HCT116 (cell line): ENCODE data around the gene PI4K2A. TPM values are rescaled to one million over a fixed set of nuclear protein-coding genes. Genes with fewer than 3 reads are reported as not detected.

ENCODE experiments used
- ATAC-seq: fragments of 200-7000 bp; cut with Tn5 transposase; 2 replicates; pipeline ENCODE4 v1.9.1; 2020; ENCODE audit warnings: mild to moderate bottlenecking, moderate library complexity
- BruUV-seq: library from RNA; stranded (reverse); fragments of 400-500 nt; replicated peaks from 2 replicates; lab custom pipeline; 2021; lab: Mats Ljungman, UMichigan
- CTCF ChIA-PET: fragments of 300-600 bp; sonication (Branson Sonifier 250); formaldehyde crosslinking; loops from one replicate; lab custom pipeline; 2021; ENCODE audit warnings: antibody characterized with exemption; lab: Charles Lee
- POLR2A ChIA-PET: fragments of 300-600, 350-600 bp; sonication (Branson Sonifier 250); formaldehyde crosslinking; loops from one replicate; lab custom pipeline; 2021; ENCODE audit warnings: antibody characterized with exemption; lab: Charles Lee
- RAD21 ChIA-PET, 2 experiments: fragments of 300-600 bp; sonication (Branson Sonifier 250); formaldehyde crosslinking; loops; one replicate each; lab custom pipeline; 2023; ENCODE audit warnings: low total read pairs in 2 of 2; ENCODE audit not compliant: uncharacterized antibody in 2 of 2, unreplicated experiment in 2 of 2, low non-redundant PET in 1 of 2; lab: Charles Lee
- DNase-seq: peaks from one replicate; pipeline ENCODE4 v3.0.0-alpha.2; 2010; ENCODE audit warnings: low read depth, low spot score
- H2AFZ ChIP-seq: fragments of 200-600 bp; shearing (Covaris generic), sonication (generic); 2 replicates; pipeline ENCODE4 v1.6.1; 2017; ENCODE audit warnings: low read depth, mixed run types, mixed read lengths, antibody characterized with exemption, low read length; ENCODE audit not compliant: poor library complexity, severe bottlenecking
- H3K27ac ChIP-seq: 2 replicates; pipeline ENCODE4 v1.5.1; 2012; ENCODE audit warnings: low read depth, low read length
- H3K27me3 ChIP-seq: fragments of 200-600 bp; sonication (generic); 2 replicates; pipeline ENCODE4 v1.6.1; 2016; ENCODE audit warnings: mixed run types, low read length, mixed read lengths; ENCODE audit not compliant: insufficient read depth
- H3K36me3 ChIP-seq, 2 experiments: fragments of 200-500 bp in 1 of 2; fragments of 200-600 bp in 1 of 2; sonication (Bioruptor generic) in 1 of 2; sonication (generic) in 1 of 2; 2 replicates each; pipeline versions ENCODE4 v1.5.1 to v1.6.1; 2014 to 2016; ENCODE audit warnings: low read length in 2 of 2, inconsistent platforms in 1 of 2, mixed read lengths in 1 of 2, mixed run types in 1 of 2; ENCODE audit not compliant: insufficient read depth in 2 of 2, control insufficient read depth in 1 of 2
- H3K4me1 ChIP-seq, 2 experiments: fragments of 200-600 bp in 1 of 2; sonication (generic) in 1 of 2; 2 replicates each; pipeline versions ENCODE4 v1.5.1 to v1.6.1; 2012 to 2017; ENCODE audit warnings: low read length in 2 of 2, inconsistent platforms in 1 of 2, mild to moderate bottlenecking in 1 of 2, mixed read lengths in 1 of 2, mixed run types in 1 of 2, moderate library complexity in 1 of 2; ENCODE audit not compliant: insufficient read depth in 2 of 2, control insufficient read depth in 1 of 2
- H3K4me2 ChIP-seq: fragments of 200-600 bp; sonication (generic); 2 replicates; pipeline ENCODE4 v1.6.1; 2017; ENCODE audit warnings: mixed run types, low read length, mixed read lengths
- H3K4me3 ChIP-seq, 2 experiments: fragments of 200-600 bp in 1 of 2; sonication (generic) in 1 of 2; replicated peaks in 1 of 2; 2 replicates each; pipeline ENCODE4 v1.5.1; 2011 to 2016; ENCODE audit warnings: low read length in 2 of 2, control low read depth in 1 of 2, low read depth in 1 of 2, mild to moderate bottlenecking in 1 of 2, mixed read lengths in 1 of 2, mixed run types in 1 of 2
- H3K79me2 ChIP-seq: fragments of 200-600 bp; sonication (generic); 2 replicates; pipeline ENCODE4 v1.6.1; 2017; ENCODE audit warnings: mild to moderate bottlenecking, mixed run types, low read length, moderate library complexity, mixed read lengths; ENCODE audit not compliant: insufficient read depth
- H3K9ac ChIP-seq: fragments of 200-600 bp; sonication (generic); 2 replicates; pipeline ENCODE4 v1.6.1; 2016; ENCODE audit warnings: low read length, mixed read lengths
- H3K9me2 ChIP-seq: fragments of 200-600 bp; sonication (generic), shearing (Covaris generic); 2 replicates; pipeline ENCODE4 v1.6.1; 2017; ENCODE audit warnings: mixed run types, mild to moderate bottlenecking, moderate library complexity; ENCODE audit not compliant: insufficient read depth
- H3K9me3 ChIP-seq, 2 experiments: fragments of 200-500 bp in 1 of 2; fragments of 200-600 bp in 1 of 2; sonication (Bioruptor generic) in 1 of 2; sonication (generic) in 1 of 2; 2 replicates each; pipeline ENCODE4 v1.6.1; 2014 to 2017; ENCODE audit warnings: low read length in 2 of 2, mixed read lengths in 2 of 2, inconsistent platforms in 1 of 2, low read depth in 1 of 2, mild to moderate bottlenecking in 1 of 2, mixed run types in 1 of 2, moderate library complexity in 1 of 2; ENCODE audit not compliant: control insufficient read depth in 1 of 2, insufficient read depth in 1 of 2
- H4K20me1 ChIP-seq: fragments of 200-600 bp; sonication (generic), shearing (Covaris generic); 2 replicates; pipeline ENCODE4 v1.6.1; 2017; ENCODE audit warnings: mixed run types, mild to moderate bottlenecking, moderate library complexity; ENCODE audit not compliant: insufficient read depth
- EZH2phosphoT487 ChIP-seq: fragments of 200-600 bp; IDR thresholded peaks from 2 replicates; pipeline ENCODE4 v1.6.1; 2018; ENCODE audit warnings: antibody characterized with exemption, borderline replicate concordance
- RAD21 ChIP-seq: IDR thresholded peaks from 2 replicates; pipeline ENCODE4 v1.6.1; 2012; ENCODE audit warnings: low read depth, mild to moderate bottlenecking
- SP1 ChIP-seq: IDR thresholded peaks from 2 replicates; pipeline ENCODE4 v1.6.1; 2012; ENCODE audit warnings: low read depth
- SRF ChIP-seq: IDR thresholded peaks from 2 replicates; pipeline ENCODE4 v1.6.1; 2012; ENCODE audit warnings: low read depth
- ZNF274 ChIP-seq: fragments of 200-500 bp; sonication (Bioruptor generic); IDR thresholded peaks from 2 replicates; pipeline ENCODE4 v1.6.1; 2014; ENCODE audit warnings: mild to moderate bottlenecking, low read depth, low read length, inconsistent platforms
- intact Hi-C: fragments of 100-400 bp; cut with micrococcal nuclease; formaldehyde crosslinking; loops from 2 replicates; pipeline ENCODE4 v1.10.0; 2022
- total RNA-seq: library from RNA; stranded (reverse); gene quantifications from one replicate; pipeline ENCODE4 v1.2.1, GENCODE V29; 2021; ENCODE audit not compliant: unreplicated experiment
- TF ChIP-seq, protein P1 (sequence below): IDR thresholded peaks from 2 replicates; pipeline ENCODE4 v1.6.1; 2012; ENCODE audit warnings: low read depth

PI4K2A gene
- total RNA-seq, 1 experiment from 2014 or later, result 20.0 TPM

DNA sequence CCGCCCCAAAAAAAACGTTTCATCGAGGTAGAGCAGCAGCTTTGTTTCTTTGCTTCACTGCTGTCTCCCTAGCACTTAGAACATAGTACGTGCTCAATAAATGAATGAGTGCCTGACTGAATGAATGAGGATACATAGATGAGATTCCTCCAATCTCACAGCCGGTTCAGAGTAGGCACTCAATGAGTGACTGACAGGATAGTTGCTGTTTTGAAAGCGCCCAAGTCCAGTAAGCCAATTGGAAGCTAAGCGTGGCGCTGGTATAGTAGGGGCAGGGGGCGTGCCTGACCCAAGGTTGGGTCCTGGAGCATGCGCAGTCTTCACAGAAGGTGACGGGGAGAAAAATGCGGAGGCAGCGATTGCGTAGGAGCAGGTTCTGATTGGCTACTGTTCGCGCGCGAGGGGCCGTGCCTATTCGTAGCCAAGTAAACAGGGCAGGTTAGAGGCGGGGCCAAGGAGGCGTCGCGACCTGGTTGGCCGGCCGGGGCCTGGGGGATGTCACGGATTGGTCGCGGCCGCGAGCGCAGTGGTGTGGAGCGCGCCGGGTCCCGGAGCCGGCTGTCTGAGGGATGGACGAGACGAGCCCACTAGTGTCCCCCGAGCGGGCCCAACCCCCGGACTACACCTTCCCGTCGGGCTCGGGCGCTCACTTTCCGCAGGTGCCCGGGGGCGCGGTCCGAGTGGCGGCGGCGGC lies at the start of gene PI4K2A (continued):
- TF ChIP-seq, protein P1, sequence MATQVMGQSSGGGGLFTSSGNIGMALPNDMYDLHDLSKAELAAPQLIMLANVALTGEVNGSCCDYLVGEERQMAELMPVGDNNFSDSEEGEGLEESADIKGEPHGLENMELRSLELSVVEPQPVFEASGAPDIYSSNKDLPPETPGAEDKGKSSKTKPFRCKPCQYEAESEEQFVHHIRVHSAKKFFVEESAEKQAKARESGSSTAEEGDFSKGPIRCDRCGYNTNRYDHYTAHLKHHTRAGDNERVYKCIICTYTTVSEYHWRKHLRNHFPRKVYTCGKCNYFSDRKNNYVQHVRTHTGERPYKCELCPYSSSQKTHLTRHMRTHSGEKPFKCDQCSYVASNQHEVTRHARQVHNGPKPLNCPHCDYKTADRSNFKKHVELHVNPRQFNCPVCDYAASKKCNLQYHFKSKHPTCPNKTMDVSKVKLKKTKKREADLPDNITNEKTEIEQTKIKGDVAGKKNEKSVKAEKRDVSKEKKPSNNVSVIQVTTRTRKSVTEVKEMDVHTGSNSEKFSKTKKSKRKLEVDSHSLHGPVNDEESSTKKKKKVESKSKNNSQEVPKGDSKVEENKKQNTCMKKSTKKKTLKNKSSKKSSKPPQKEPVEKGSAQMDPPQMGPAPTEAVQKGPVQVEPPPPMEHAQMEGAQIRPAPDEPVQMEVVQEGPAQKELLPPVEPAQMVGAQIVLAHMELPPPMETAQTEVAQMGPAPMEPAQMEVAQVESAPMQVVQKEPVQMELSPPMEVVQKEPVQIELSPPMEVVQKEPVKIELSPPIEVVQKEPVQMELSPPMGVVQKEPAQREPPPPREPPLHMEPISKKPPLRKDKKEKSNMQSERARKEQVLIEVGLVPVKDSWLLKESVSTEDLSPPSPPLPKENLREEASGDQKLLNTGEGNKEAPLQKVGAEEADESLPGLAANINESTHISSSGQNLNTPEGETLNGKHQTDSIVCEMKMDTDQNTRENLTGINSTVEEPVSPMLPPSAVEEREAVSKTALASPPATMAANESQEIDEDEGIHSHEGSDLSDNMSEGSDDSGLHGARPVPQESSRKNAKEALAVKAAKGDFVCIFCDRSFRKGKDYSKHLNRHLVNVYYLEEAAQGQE, result no peak
- TF ChIP-seq ZNF274 (no peak), SRF (no peak)

DNA sequence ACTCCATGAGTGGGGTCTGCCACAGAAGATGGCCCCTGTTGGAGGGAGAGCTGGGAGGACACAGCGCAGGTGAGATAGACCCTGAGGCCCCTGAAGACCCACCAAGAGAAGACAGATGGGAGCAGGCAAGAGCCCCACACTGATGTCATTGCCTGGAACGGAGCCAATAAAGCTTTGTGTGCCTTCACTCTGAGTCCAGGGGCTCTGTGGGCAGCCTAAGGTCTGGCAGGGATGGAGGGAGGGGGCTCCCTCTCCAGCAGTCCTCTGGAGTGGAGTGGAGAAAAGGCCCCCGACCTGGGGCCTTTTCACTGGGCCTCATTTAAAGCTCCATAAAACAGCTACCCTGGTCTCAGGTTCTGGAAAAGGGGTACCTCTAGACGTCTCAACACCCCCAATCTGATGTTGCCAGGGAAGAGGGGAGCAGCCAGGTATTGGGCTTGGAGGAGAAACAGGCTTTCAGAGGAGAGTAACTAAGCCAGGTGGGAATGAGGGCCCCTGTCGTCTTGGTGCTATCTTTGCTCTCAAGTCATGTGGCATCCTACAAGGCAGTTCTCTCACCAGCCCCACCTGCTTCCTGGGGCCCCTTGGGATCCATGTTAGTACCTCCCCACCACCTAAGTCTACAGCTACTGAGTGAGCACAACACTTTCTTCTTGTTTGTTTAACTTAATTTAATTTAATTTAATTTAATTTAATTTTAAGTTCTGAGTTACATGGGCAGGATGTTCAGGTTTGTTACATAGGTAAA lies 49.5 kb upstream of the PI4K2A start:
- no peak for DNase-seq
- Histone ChIP-seq H3K4me3 (no peak overlapping the region), H3K36me3 (no peaks in the 10 kb centered on the region), H3K79me2 (no peaks in the 10 kb centered on the region), H3K9me2 (no peaks in the 10 kb centered on the region), H3K27me3 (no peaks in the 10 kb centered on the region), H3K9ac (no peak overlapping the region), H3K9me3 (no peaks in the 10 kb centered on the region), H2AFZ (no peak overlapping the region), H4K20me1 (no peaks in the 10 kb centered on the region), H3K4me1 (peaks cover 4 to 11% of the 10 kb centered on the region in 2 experiments), H3K4me2 (no peak overlapping the region), H3K27ac (no peak overlapping the region)
- no peak for TF ChIP-seq EZH2phosphoT487
- TF ChIP-seq SP1, result no peak
- no peak for TF ChIP-seq RAD21
- RAD21 ChIA-PET, result no interaction called here
- no TSS peak for BruUV-seq
- CTCF ChIA-PET, result interaction anchor here (1.7 kb wide), 1 partner anchor 19 kb away, joined by 5 read pairs; the partner anchor contains the start of gene ANKRD2
- ATAC-seq, result no peak
- POLR2A ChIA-PET, result no interaction called here
- intact Hi-C loops, result no loop called here
